ENCODE data around the gene METRN. TPM values are rescaled to one million over a fixed set of nuclear protein-coding genes. Genes with fewer than 3 reads are reported as not detected.

METRN gene
- total RNA-seq, 1 donor from 2014 or later, result 58.5 TPM

DNA sequence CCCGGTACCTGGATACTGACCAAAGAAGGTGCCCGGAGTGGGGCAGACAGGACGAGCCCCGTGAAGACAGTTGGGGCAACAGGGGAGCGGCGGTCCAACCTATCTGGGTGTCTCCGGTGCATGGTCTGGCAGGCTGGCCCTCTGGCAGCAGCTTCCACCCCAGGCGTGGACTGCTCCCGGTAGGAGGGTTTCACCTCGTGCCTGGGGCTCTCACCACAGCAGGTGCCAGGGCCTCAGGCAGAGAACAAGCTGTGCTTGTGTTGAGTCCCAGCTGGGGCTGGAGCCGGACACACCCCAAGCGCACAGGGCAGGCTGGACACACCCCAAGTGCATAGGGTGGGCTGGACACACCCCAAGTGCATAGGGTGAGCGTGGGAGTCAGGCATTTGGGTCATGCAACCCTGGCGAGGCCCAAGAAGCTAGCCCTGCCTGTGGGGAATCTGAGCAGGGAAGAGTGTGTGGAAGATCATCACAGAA lies 7.8 kb upstream of the METRN start:
- peaks cover 37% of the 10 kb centered on the region for H3K27me3 Mint-ChIP-seq (ENCODE audit: low read depth)
- no peak overlapping the region for H3K4me3 Mint-ChIP-seq (ENCODE audit: unreplicated experiment)

DNA sequence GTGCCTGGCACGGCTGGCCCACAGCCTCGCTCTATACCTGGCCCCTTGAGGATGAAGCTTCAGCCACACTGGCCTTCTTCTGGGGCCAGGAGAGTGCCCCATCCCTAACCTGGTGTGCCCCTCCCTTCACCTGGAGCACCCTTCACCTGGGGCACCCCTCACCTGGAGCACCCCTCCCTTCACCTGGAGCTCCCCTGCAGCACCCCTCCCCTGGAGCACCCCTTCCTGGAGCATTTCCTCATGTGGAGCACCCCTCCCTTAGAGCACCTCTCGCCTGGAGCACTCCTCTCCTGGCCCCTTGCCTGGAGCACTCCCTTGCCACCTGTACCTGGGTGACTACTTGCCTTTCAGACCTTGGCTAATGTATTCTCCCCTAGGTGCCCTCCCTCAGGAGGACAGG lies 6.9 kb upstream of the METRN start:
- no peak for DNase-seq (ENCODE audit: low spot score)
- TF ChIP-seq, protein P1, sequence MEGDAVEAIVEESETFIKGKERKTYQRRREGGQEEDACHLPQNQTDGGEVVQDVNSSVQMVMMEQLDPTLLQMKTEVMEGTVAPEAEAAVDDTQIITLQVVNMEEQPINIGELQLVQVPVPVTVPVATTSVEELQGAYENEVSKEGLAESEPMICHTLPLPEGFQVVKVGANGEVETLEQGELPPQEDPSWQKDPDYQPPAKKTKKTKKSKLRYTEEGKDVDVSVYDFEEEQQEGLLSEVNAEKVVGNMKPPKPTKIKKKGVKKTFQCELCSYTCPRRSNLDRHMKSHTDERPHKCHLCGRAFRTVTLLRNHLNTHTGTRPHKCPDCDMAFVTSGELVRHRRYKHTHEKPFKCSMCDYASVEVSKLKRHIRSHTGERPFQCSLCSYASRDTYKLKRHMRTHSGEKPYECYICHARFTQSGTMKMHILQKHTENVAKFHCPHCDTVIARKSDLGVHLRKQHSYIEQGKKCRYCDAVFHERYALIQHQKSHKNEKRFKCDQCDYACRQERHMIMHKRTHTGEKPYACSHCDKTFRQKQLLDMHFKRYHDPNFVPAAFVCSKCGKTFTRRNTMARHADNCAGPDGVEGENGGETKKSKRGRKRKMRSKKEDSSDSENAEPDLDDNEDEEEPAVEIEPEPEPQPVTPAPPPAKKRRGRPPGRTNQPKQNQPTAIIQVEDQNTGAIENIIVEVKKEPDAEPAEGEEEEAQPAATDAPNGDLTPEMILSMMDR (IDR thresholded peaks at IDR 0.05), result no peak
- H3K4me1 Mint-ChIP-seq (ENCODE audit: low read depth), result peaks cover 12% of the 10 kb centered on the region
- no peak overlapping the region for H3K4me3 Mint-ChIP-seq (ENCODE audit: unreplicated experiment)
- H3K27me3 Mint-ChIP-seq (ENCODE audit: low read depth), result peaks cover 29% of the 10 kb centered on the region
- no peak overlapping the region for H3K27ac Mint-ChIP-seq (ENCODE audit: unreplicated experiment)
- H3K36me3 Mint-ChIP-seq (ENCODE audit: low read depth), result no peaks in the 10 kb centered on the region
- no peaks in the 10 kb centered on the region for H3K9me3 Mint-ChIP-seq (ENCODE audit: low read depth)

More for the DNA sequence above, 7.8 kb upstream of the METRN start:
- Mint-ChIP-seq H3K9me3 (ENCODE audit: low read depth) (no peaks in the 10 kb centered on the region), H3K4me1 (ENCODE audit: low read depth) (peaks cover 6% of the 10 kb centered on the region), H3K27ac (ENCODE audit: unreplicated experiment) (no peak overlapping the region), H3K36me3 (ENCODE audit: low read depth) (peaks cover 1% of the 10 kb centered on the region)
- DNase-seq (ENCODE audit: low spot score), result no peak
- TF ChIP-seq, protein P1 (IDR thresholded peaks at IDR 0.05), result no peak

DNA sequence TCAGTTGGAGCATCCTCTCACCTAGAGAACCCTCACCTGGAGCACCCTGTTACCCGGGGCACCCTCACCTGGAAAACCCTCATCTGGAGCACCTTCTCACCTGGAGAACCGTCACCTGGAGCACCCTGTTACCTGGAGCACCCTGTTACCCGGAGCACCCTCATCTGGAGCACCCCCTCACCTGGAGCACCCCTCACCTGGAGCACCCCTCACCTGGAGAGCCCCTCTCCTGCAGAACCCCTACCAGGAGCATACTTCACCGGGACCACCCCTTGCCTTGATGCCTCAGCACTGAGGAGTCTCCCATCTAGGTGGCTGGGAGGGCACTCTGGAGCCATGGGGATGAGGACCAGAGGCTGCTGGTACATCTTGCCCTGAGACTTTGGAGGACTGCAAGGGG lies 6.0 kb upstream of the METRN start:
- Mint-ChIP-seq H3K9me3 (ENCODE audit: low read depth) (no peaks in the 10 kb centered on the region), H3K27ac (ENCODE audit: unreplicated experiment) (no peak overlapping the region), H3K4me3 (ENCODE audit: unreplicated experiment) (no peak overlapping the region), H3K4me1 (ENCODE audit: low read depth) (peaks cover 12% of the 10 kb centered on the region), H3K27me3 (ENCODE audit: low read depth) (peaks cover 24% of the 10 kb centered on the region), H3K36me3 (ENCODE audit: low read depth) (no peaks in the 10 kb centered on the region)
- TF ChIP-seq, protein P1 (IDR thresholded peaks at IDR 0.05), result no peak
- no peak for DNase-seq (ENCODE audit: low spot score)

DNA sequence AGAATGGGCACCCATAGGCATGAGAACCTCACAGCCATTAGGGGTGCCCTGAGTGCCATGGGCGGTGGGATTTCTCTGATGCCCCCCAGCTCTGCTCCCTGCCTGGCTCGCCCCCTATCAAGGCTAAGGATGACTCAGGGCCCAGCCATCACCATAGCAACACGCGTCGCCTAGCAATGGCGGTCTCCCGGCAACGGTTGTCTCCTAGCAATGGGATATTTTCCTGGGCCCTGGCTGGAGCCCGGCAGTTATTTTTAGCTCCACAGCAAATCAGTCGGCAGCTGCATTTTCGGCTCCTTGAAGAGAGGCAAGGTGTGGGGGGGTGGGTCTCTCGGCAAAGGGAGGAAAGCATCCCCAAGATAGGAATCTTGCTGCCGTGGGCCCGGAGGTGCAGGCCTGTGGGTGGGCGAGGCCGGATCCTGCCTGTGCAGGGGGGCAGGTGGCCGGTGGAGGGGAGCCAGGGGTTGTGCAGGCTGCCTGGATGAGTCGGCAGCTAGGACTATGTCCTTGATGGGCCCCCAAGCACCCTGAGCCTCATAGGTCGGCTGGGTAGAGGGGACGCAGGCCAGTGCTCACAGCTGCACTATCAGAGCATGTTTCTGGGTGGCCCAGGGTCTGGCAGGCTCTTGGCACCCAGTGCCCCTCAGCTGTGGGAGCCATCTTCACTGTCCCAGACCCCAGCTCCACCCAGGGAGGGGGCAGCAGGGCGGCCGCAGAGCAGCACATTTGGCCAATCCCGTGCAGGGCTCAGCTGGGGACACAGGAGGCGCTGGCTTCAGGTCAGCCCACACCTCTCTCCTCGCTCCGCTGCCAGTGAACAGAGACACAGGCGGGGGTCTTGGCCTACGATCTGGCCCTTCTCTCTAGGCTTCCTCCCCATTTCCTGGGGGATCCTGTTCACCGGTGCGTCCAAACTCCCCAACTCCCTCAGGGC lies 5.1 kb upstream of the METRN start:
- no peak overlapping the region for H3K27ac Mint-ChIP-seq (ENCODE audit: unreplicated experiment)
- H3K4me3 Mint-ChIP-seq (ENCODE audit: unreplicated experiment), result no peak overlapping the region
- no peak for DNase-seq (ENCODE audit: low spot score)
- H3K27me3 Mint-ChIP-seq (ENCODE audit: low read depth), result peaks cover 21% of the 10 kb centered on the region
- H3K36me3 Mint-ChIP-seq (ENCODE audit: low read depth), result no peaks in the 10 kb centered on the region
- H3K9me3 Mint-ChIP-seq (ENCODE audit: low read depth), result no peaks in the 10 kb centered on the region
- TF ChIP-seq, protein P1 (IDR thresholded peaks at IDR 0.05), result no peak
- H3K4me1 Mint-ChIP-seq (ENCODE audit: low read depth), result peaks cover 12% of the 10 kb centered on the region

DNA sequence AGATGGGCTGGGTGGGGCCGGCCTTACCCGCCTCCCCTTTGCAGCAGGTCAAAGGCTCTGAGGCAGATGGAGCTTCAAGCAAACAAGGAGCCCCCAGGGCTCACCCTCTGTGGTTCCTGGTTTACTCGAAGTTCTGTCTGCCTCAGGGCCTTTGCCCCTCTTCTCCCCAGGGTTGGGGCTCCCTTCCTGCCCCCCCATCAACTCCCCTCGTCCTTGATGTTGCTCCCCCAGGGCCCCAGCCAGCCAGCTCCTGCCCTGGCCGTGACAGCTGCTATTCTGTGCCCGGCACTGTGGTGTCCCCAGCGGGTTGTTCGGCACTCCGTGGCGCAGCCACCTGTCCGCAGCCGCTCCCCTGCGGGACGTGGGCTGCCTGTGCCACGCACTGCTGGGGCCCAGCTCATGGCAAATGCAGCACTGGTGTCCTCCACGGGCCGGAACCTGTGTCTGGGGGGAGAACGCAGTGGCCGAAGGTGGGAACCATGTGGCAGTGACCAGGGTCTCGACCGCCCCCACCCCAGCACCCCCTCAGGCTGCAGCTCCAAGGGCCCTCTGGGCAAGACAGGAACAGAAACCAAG lies 4.3 kb upstream of the METRN start:
- Mint-ChIP-seq H3K36me3 (ENCODE audit: low read depth) (no peaks in the 10 kb centered on the region), H3K27me3 (ENCODE audit: low read depth) (peaks cover 21% of the 10 kb centered on the region), H3K27ac (ENCODE audit: unreplicated experiment) (no peak overlapping the region), H3K9me3 (ENCODE audit: low read depth) (no peaks in the 10 kb centered on the region), H3K4me1 (ENCODE audit: low read depth) (peaks cover 12% of the 10 kb centered on the region), H3K4me3 (ENCODE audit: unreplicated experiment) (no peak overlapping the region)
- TF ChIP-seq, protein P1 (IDR thresholded peaks at IDR 0.05), result no peak
- DNase-seq (ENCODE audit: low spot score), result no peak
